Hepatocyte (in vitro differentiated cells): Measurements from ENCODE around the gene WDR70.

Source experiments
- CTCF ChIP-seq: fragments of 200-600 bp; sonication (generic); IDR thresholded peaks from 2 replicates; pipeline ENCODE4 v1.5.1; 2016; ENCODE audit warnings: antibody characterized with exemption, mild to moderate bottlenecking; ENCODE audit not compliant: poor library complexity
- EZH2phosphoT487 ChIP-seq: fragments of 200-600 bp; sonication (generic); IDR thresholded peaks from one replicate; pipeline ENCODE4 v1.6.1; 2018; ENCODE audit warnings: antibody characterized with exemption, mild to moderate bottlenecking, low read depth, moderate library complexity; ENCODE audit not compliant: unreplicated experiment, severe bottlenecking

GRCh38 chr5:37710965-37711364 is 331.8 kb downstream of the WDR70 start:
- no peak for TF ChIP-seq CTCF
- no peak for TF ChIP-seq EZH2phosphoT487
